ENCODE results near the gene RBM4.

The RBM4 gene

DNA sequence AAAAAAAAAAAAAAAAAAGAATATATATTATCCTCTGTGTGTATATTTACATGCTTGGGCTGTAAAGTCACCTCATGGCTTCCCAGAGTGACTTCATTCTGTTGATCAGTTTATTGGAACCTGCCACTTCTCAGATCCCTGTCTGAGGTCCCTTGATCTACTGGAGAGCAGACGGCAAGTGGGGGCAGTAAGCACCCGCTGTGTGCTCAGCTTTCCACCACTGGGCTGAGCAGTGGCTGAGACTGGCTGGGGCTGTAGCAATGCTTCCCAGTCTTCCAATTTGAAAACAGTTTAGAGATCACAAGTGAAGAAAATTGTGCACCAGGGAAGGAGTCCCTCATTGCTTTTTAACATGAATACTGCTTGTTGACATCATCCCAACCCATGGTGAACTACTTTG, 46.1 kb downstream of the RBM4 start:
- DNase-seq (ENCODE audit: low read depth): no peak
- TF ChIP-seq, protein P1, sequence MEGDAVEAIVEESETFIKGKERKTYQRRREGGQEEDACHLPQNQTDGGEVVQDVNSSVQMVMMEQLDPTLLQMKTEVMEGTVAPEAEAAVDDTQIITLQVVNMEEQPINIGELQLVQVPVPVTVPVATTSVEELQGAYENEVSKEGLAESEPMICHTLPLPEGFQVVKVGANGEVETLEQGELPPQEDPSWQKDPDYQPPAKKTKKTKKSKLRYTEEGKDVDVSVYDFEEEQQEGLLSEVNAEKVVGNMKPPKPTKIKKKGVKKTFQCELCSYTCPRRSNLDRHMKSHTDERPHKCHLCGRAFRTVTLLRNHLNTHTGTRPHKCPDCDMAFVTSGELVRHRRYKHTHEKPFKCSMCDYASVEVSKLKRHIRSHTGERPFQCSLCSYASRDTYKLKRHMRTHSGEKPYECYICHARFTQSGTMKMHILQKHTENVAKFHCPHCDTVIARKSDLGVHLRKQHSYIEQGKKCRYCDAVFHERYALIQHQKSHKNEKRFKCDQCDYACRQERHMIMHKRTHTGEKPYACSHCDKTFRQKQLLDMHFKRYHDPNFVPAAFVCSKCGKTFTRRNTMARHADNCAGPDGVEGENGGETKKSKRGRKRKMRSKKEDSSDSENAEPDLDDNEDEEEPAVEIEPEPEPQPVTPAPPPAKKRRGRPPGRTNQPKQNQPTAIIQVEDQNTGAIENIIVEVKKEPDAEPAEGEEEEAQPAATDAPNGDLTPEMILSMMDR (IDR thresholded peaks at IDR 0.05; ENCODE audit: control insufficient read depth, insufficient read depth, low read depth, low read length, missing control alignments): no peak
- H3K4me3 ChIP-seq (ENCODE audit: control insufficient read depth, low read depth, low read length): no peak overlapping the region

DNA sequence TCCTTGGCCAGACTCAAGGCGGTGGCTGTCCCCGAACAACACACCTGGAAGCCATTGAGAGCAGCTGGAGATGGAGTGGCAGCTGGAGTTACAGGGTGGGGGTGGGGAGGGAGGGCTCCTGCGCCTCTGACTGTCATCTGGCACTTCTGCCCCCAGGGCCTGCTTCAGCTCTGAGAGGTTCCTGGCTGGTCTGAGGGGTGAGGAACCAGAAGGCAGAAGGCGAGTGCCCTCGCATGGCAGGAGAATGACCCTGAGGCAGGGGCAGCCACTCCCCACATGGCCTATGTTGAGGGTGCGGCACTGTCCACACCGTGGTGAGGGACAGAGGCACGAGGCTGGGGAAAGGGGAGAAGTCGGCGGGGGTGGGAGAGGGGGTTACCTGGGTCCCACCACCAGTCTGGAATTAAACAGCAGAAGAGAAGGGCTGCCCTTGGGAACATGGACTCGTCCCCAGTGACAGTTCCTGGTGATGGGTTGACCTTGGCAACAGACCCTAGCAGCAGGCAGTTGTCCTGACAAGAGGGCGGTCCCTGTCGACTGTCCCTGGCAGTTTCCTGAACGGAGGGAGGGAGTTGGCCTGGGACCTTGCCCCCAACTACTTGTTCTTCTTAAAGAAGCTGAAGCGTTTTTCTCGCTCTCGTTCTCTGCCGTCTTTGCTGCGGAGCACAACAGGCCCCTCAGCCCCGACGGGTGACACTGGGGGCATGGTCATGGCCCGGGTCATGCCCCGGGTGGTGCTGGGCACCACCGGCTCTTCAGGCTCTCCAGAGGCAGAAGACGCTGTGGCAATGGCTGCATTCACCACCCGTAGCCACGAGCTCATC, 47.0 kb downstream of the RBM4 start:
- no peak overlapping the region for H3K4me3 ChIP-seq (ENCODE audit: control insufficient read depth, low read depth, low read length)
- TF ChIP-seq, protein P1 (IDR thresholded peaks at IDR 0.05; ENCODE audit: control insufficient read depth, insufficient read depth, low read depth, low read length, missing control alignments): no peak
- DNase-seq (ENCODE audit: low read depth): no peak

DNA sequence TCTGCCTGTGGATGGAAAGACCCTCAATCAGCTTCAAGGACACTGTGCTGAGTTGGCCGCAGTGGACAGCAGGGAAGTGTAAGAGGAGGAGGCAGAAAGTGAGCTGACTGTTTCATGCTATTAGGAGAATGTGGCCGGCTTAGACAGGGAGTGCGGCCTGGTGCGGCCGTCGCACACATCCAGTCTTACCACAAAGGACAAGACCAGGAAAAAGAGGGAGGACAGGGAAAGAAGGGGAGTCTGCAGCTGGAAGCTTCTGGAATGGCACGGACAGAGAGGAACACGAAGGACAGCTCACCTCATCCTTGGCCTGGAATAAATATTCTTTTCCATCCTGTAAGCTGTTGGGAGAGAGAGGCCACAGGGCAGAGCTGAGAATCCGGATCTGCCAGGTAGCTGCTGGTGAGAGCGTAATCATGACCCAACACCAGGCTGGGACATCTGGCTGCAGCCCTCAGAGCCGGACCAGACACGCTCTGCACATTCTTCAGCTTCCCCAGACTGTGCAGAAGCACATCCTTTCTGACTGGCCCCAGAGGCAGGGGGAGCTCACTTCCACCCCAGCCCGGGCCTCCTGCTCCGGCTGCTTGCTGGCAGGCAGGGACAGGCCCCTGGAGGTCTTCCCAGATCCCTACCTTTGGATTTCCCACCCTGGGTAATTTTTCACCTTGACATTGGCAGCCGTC, 47.7 kb downstream of the RBM4 start:
- DNase-seq (ENCODE audit: low read depth): no peak

DNA sequence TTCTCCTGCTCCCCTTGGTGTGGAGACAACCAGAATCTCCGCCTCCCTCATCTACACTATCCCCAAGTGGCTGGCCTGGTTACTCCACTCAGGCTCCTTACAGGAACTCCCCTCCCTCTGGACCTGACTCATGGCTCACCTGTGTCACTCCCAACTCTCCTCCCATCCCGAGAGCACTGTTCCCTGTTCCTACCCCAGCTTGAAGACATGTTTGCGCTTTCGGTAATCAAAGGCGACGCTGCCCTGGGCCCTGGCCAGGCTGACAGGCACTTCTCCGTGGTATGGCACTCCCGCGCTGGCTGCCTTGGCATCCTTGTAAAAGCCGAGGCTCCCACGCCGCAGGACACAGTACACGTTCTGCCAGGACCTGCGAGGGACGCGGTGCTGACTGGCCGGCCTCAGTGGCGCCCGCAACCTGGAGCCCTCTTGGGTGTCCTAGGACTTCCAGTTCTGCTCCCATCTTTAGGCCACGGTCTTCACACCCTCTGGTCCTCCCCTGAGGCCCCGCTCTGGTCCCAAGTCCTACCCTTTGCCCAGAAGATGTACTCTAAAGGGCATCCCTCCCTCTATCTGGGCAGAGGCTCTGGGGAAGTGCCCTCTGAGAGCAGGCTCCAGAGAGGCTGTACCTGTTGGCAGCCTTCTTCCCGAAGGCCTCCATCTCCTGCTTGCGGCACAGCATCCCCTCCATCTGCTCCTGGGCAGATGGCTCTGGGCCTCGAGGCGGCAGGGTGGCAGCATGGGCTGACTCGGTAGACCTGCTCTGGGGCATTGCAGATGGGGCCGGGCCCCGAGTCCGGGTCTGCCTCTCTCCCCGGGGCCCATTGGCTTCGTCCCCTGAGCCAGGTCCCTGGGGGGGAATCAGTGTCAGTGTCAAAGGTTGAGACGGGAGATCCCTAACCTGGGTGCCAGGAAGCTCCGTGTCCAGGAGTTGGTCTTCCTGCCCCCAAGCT, 48.6 kb downstream of the RBM4 start:
- no peak for DNase-seq (ENCODE audit: low read depth)
- no peak overlapping the region for H3K4me3 ChIP-seq (ENCODE audit: control insufficient read depth, low read depth, low read length)
- TF ChIP-seq, protein P1 (IDR thresholded peaks at IDR 0.05; ENCODE audit: control insufficient read depth, insufficient read depth, low read depth, low read length, missing control alignments): no peak

More for the DNA sequence above, 47.7 kb downstream of the RBM4 start:
- no peak overlapping the region for H3K4me3 ChIP-seq (ENCODE audit: control insufficient read depth, low read depth, low read length)
- TF ChIP-seq, protein P1 (IDR thresholded peaks at IDR 0.05; ENCODE audit: control insufficient read depth, insufficient read depth, low read depth, low read length, missing control alignments): no peak

DNA sequence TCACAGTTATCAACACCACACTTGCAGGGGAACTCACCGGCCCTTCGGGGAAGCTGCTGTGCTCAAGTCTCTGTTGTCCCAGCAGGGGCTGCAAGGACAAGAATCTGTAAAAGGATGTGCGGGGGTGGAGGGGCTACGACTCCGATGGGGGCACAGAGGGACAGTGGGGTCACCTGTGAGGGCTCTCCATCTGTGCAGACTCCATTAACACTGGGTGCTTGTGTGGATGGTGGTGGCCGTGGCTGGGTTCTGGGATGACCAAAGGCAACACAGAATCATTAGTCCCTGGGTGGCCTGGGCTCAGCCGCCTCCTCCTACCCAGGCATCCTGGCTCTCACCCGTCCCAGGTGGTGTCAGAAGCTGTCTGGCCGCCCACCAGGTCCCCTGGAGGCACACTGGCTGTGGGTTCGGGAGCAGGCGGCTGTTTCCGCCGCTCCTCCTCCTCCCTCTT, 49.4 kb downstream of the RBM4 start:
- DNase-seq (ENCODE audit: low read depth): no peak
- H3K4me3 ChIP-seq (ENCODE audit: control insufficient read depth, low read depth, low read length): no peak overlapping the region
- TF ChIP-seq, protein P1 (IDR thresholded peaks at IDR 0.05; ENCODE audit: control insufficient read depth, insufficient read depth, low read depth, low read length, missing control alignments): no peak
